ENCODE data around the gene GNGT2.
A peak's percentile ranks its signal among the peaks of the same experiment; 100 is the strongest.

DNA sequence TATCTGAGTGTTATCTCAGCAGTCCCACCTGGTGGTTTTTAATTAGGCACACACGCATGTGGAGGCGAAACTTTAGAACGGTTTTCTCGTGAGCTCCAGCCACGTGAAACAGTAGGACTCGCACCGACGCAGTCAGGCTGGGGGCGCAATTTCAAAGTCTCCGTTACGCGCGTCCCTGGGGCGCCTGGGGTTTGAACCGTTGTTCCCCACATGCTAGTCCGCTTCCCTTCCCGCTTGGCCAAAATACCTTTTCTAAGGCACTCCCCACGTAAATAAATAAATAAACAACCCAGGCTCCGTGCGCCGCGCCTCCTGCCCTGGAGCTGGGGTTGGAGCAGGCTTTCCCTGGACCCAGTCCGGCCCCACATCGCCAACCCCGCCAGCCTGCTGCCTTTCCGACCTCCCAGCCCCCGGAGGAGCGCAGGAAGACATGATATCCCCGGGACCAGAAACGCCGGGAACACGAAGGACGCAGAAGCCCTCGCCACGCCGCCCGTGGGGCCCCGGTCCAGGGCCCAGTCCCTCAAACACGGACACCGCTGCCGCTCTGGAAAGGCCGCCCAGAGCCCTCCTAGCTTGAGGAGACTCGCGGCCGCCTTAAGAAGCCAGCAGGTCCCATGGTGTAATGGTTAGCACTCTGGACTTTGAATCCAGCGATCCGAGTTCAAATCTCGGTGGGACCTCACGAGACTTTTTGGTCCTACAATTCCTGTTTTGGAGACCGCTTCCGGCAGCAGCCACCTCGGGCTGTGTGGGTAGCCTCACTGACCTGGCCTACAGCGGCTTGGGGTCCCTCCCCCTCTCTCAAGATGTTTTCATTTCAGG lies 18.2 kb downstream of the GNGT2 start:
- peak; percentile 27 for TF ChIP-seq RAD21 (conservative IDR thresholded peaks at IDR 0.05)
- TF ChIP-seq, protein P1, sequence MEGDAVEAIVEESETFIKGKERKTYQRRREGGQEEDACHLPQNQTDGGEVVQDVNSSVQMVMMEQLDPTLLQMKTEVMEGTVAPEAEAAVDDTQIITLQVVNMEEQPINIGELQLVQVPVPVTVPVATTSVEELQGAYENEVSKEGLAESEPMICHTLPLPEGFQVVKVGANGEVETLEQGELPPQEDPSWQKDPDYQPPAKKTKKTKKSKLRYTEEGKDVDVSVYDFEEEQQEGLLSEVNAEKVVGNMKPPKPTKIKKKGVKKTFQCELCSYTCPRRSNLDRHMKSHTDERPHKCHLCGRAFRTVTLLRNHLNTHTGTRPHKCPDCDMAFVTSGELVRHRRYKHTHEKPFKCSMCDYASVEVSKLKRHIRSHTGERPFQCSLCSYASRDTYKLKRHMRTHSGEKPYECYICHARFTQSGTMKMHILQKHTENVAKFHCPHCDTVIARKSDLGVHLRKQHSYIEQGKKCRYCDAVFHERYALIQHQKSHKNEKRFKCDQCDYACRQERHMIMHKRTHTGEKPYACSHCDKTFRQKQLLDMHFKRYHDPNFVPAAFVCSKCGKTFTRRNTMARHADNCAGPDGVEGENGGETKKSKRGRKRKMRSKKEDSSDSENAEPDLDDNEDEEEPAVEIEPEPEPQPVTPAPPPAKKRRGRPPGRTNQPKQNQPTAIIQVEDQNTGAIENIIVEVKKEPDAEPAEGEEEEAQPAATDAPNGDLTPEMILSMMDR (IDR thresholded peaks at IDR 0.05; ENCODE audit: poor library complexity, severe bottlenecking): peak; percentile 61
- TF ChIP-seq MXI1 (conservative IDR thresholded peaks at IDR 0.05; ENCODE audit: poor library complexity, severe bottlenecking): peak; percentile 97
- TF ChIP-seq EZH2 (IDR thresholded peaks at IDR 0.05; ENCODE audit: borderline replicate concordance, insufficient read depth, low read length, poor library complexity, severe bottlenecking): no peak
- peak; percentile 37 for TF ChIP-seq POLR2AphosphoS5 (IDR thresholded peaks at IDR 0.05)

Measured in neural cell (in vitro differentiated cells).